SK-N-SH treated with all-trans-retinoic acid at 6 μM for 48 hours (cell line): Measurements from ENCODE around the gene ZNF280C.

Experiments
- CSRNP3 ChIP-seq: fragments of 250-450 bp; sonication (Bioruptor Pico); IDR thresholded peaks from 2 replicates; pipeline ENCODE4 v1.5.1; 2021; ENCODE audit warnings: mild to moderate bottlenecking, moderate library complexity
- ESRRG ChIP-seq: fragments of 250-450 bp; sonication (Bioruptor Pico); IDR thresholded peaks from 2 replicates; pipeline ENCODE4 v1.6.1; 2021; ENCODE audit warnings: mild to moderate bottlenecking
- ISL1 ChIP-seq: fragments of 250-450 bp; sonication (Bioruptor Pico); IDR thresholded peaks from 2 replicates; pipeline ENCODE4 v2.1.2; 2022; ENCODE audit warnings: mild to moderate bottlenecking, moderate library complexity
- OSR1 ChIP-seq: fragments of 250-450 bp; sonication (Bioruptor Pico); IDR thresholded peaks from 2 replicates; pipeline ENCODE4 v1.8.0; 2022; ENCODE audit warnings: moderate library complexity, mild to moderate bottlenecking, inconsistent platforms
- PATZ1 ChIP-seq: fragments of 250-450 bp; sonication (Bioruptor Pico); IDR thresholded peaks from 2 replicates; pipeline ENCODE4 v1.8.0; 2020; ENCODE audit warnings: mild to moderate bottlenecking, moderate library complexity, borderline replicate concordance
- RARB ChIP-seq: fragments of 250-450 bp; sonication (Bioruptor Pico); IDR thresholded peaks from 2 replicates; pipeline ENCODE4 v1.8.0; 2021; ENCODE audit warnings: mild to moderate bottlenecking, moderate library complexity
- SNAI2 ChIP-seq: fragments of 250-450 bp; sonication (Bioruptor Pico); IDR thresholded peaks from 2 replicates; pipeline ENCODE4 v1.5.0; 2020; ENCODE audit warnings: mild to moderate bottlenecking, moderate library complexity
- TCF4 ChIP-seq: fragments of 250-450 bp; sonication (Bioruptor Pico); IDR thresholded peaks from 2 replicates; pipeline ENCODE4 v1.8.0; 2021; ENCODE audit warnings: mild to moderate bottlenecking, moderate library complexity, borderline replicate concordance
- ZC3H10 ChIP-seq: fragments of 250-450 bp; sonication (Bioruptor Pico); IDR thresholded peaks from 2 replicates; pipeline ENCODE4 v1.5.1; 2021; ENCODE audit warnings: mild to moderate bottlenecking, moderate library complexity
- ZNF8 ChIP-seq: fragments of 450-650 bp; formaldehyde crosslinking; IDR thresholded peaks from 2 replicates; pipeline ENCODE4 v1.5.0; 2020; ENCODE audit warnings: mild to moderate bottlenecking, moderate library complexity

GRCh38 chrX:130304587-130305368 lies 36.1 kb upstream of the ZNF280C start:
- no peak for TF ChIP-seq PATZ1 (CRISPR knock-in tag)
- no peak for TF ChIP-seq CSRNP3 (CRISPR knock-in tag)
- TF ChIP-seq ZNF8 (CRISPR knock-in tag): no peak
- no peak for TF ChIP-seq OSR1
- no peak for TF ChIP-seq SNAI2
- no peak for TF ChIP-seq TCF4 (CRISPR knock-in tag)
- no peak for TF ChIP-seq ISL1 (CRISPR knock-in tag)
- TF ChIP-seq RARB (CRISPR knock-in tag): no peak
- no peak for TF ChIP-seq ZC3H10 (CRISPR knock-in tag)
- no peak for TF ChIP-seq ESRRG (CRISPR knock-in tag)
